ENCODE data around the gene CRYBG2. TPM values are rescaled to one million over a fixed set of nuclear protein-coding genes. Genes with fewer than 3 reads are reported as not detected.

CRYBG2 gene
- total and polyA plus RNA-seq, 4 donors = 0.37 to 7.7 (median 2.7) TPM

GRCh38 chr1:26322042-26322331 lies 31.9 kb downstream of the CRYBG2 start:
- H3K4me3 ChIP-seq = no peak overlapping the region
- no peaks in the 10 kb centered on the region for H3K36me3 ChIP-seq (ENCODE audit: control insufficient read depth in 4 of 4, insufficient read depth in 4 of 4, low read length in 4 of 4)
- TF ChIP-seq CTCF (IDR thresholded peaks at IDR 0.05; ENCODE audit: control extremely low read depth, extremely low read depth) = no peak
- DNase-seq = no peak
- 73 to 86% methylated on average over 10 of the region's 10 CpGs for WGBS, 2 donors
- H3K4me1 ChIP-seq (ENCODE audit: control insufficient read depth in 5 of 5, insufficient read depth in 5 of 5, low read length in 5 of 5) = peaks cover 0 to 5% (median 0%) of the 10 kb centered on the region in 5 donors
- H3K9ac ChIP-seq (ENCODE audit: insufficient read depth in 1 of 2, low read length in 2 of 2) = no peak overlapping the region
- no peaks in the 10 kb centered on the region for H3K9me3 ChIP-seq (ENCODE audit: control insufficient read depth in 4 of 4, insufficient read depth in 3 of 4, low read length in 3 of 4)
- no peaks in the 10 kb centered on the region for H3K27me3 ChIP-seq (ENCODE audit: control insufficient read depth in 3 of 3, insufficient read depth in 3 of 3, low read length in 2 of 3)
- no peak overlapping the region for H3K27ac ChIP-seq (ENCODE audit: low read depth in 1 of 2, low read length in 1 of 2)
- no peak for ATAC-seq (ENCODE audit: insufficient read depth, low FRiP score)

GRCh38 chr1:26321315-26322041 lies 32.5 kb downstream of the CRYBG2 start:
- H3K4me3 ChIP-seq = no peak overlapping the region
- H3K9ac ChIP-seq (ENCODE audit: insufficient read depth in 1 of 2, low read length in 2 of 2) = peak overlapping the region in 1 of 2 donors; percentile 40
- peaks cover 0 to 5% (median 0%) of the 10 kb centered on the region in 5 donors for H3K4me1 ChIP-seq (ENCODE audit: control insufficient read depth in 5 of 5, insufficient read depth in 5 of 5, low read length in 5 of 5)
- ATAC-seq (ENCODE audit: insufficient read depth, low FRiP score) = peak; percentile 85
- H3K27me3 ChIP-seq (ENCODE audit: control insufficient read depth in 3 of 3, insufficient read depth in 3 of 3, low read length in 2 of 3) = no peaks in the 10 kb centered on the region
- no peaks in the 10 kb centered on the region for H3K9me3 ChIP-seq (ENCODE audit: control insufficient read depth in 4 of 4, insufficient read depth in 3 of 4, low read length in 3 of 4)
- DNase-seq = peak; percentile 88
- H3K36me3 ChIP-seq (ENCODE audit: control insufficient read depth in 4 of 4, insufficient read depth in 4 of 4, low read length in 4 of 4) = no peaks in the 10 kb centered on the region
- 13 to 17% methylated on average over 16 of the region's 16 CpGs for WGBS, 2 donors
- H3K27ac ChIP-seq (ENCODE audit: low read depth in 1 of 2, low read length in 1 of 2) = peak overlapping the region in 1 of 2 donors; percentile 6
- TF ChIP-seq CTCF (IDR thresholded peaks at IDR 0.05; ENCODE audit: control extremely low read depth, extremely low read depth) = peak; percentile 92

- ATAC-seq (ENCODE audit: insufficient read depth, low FRiP score) (no peak), DNase-seq (no peak)
- Histone ChIP-seq H3K4me3 (no peak overlapping the region), H3K27me3 (ENCODE audit: control insufficient read depth in 3 of 3, insufficient read depth in 3 of 3, low read length in 2 of 3) (no peaks in the 10 kb centered on the region), H3K27ac (ENCODE audit: low read depth in 1 of 2, low read length in 1 of 2) (no peak overlapping the region), H3K4me1 (ENCODE audit: control insufficient read depth in 5 of 5, insufficient read depth in 5 of 5, low read length in 5 of 5) (peaks cover 0 to 5% (median 0%) of the 10 kb centered on the region in 5 donors), H3K9me3 (ENCODE audit: control insufficient read depth in 4 of 4, insufficient read depth in 3 of 4, low read length in 3 of 4) (no peaks in the 10 kb centered on the region), H3K36me3 (ENCODE audit: control insufficient read depth in 4 of 4, insufficient read depth in 4 of 4, low read length in 4 of 4) (no peaks in the 10 kb centered on the region), H3K9ac (ENCODE audit: insufficient read depth in 1 of 2, low read length in 2 of 2) (no peak overlapping the region)
- WGBS, 2 donors = 75 to 100% methylated on average over 1 to 2 of the region's 2 CpGs
- no peak for TF ChIP-seq CTCF (IDR thresholded peaks at IDR 0.05; ENCODE audit: control extremely low read depth, extremely low read depth)
Measured at GRCh38 chr1:26320896-26321295, 33.0 kb downstream of the CRYBG2 start.

All from lung (tissue), 12 donors.